Ishikawa (cell line): ENCODE results near the gene PRKCZ.

Experiments
- CEBPB ChIP-seq: IDR thresholded peaks from 2 replicates; pipeline ENCODE4 v1.6.1; 2012
- CREB1 ChIP-seq: IDR thresholded peaks from 2 replicates; pipeline ENCODE4 v1.6.1; 2012; ENCODE audit warnings: low read depth
- EGR1 ChIP-seq: IDR thresholded peaks from 2 replicates; pipeline ENCODE4 v1.6.1; 2012
- EP300 ChIP-seq: IDR thresholded peaks from 2 replicates; pipeline ENCODE4 v1.6.1; 2012; ENCODE audit warnings: borderline replicate concordance
- FOXM1 ChIP-seq: IDR thresholded peaks from 2 replicates; pipeline ENCODE4 v1.6.1; 2012; ENCODE audit warnings: low read depth, borderline replicate concordance
- MAX ChIP-seq: IDR thresholded peaks from 2 replicates; pipeline ENCODE4 v1.6.1; 2012
- NFIC ChIP-seq: IDR thresholded peaks from 2 replicates; pipeline ENCODE4 v1.6.1; 2012
- RAD21 ChIP-seq: IDR thresholded peaks from 2 replicates; pipeline ENCODE4 v1.6.1; 2012; ENCODE audit warnings: low read depth
- REST ChIP-seq: IDR thresholded peaks from 2 replicates; pipeline ENCODE4 v1.6.1; 2012; ENCODE audit warnings: low read depth, mild to moderate bottlenecking
- TAF1 ChIP-seq: IDR thresholded peaks from 2 replicates; pipeline ENCODE4 v1.6.1; 2012; ENCODE audit warnings: low read depth, mild to moderate bottlenecking
- TCF12 ChIP-seq: IDR thresholded peaks from 2 replicates; pipeline ENCODE4 v1.6.1; 2012; ENCODE audit warnings: low read depth
- TEAD4 ChIP-seq: IDR thresholded peaks from 2 replicates; pipeline ENCODE4 v1.6.1; 2012
- USF1 ChIP-seq: IDR thresholded peaks from 2 replicates; pipeline ENCODE4 v1.6.1; 2012
- YY1 ChIP-seq: IDR thresholded peaks from 2 replicates; pipeline ENCODE4 v1.6.1; 2012; ENCODE audit warnings: low read depth
- ZBTB7A ChIP-seq: IDR thresholded peaks from 2 replicates; pipeline ENCODE4 v1.6.1; 2012; ENCODE audit warnings: low read depth

Gene PRKCZ

GRCh38 chr1:2079396-2080085 is 29.3 kb downstream of the PRKCZ start:
- TF ChIP-seq RAD21 (no peak), NFIC (no peak), REST (no peak), CREB1 (no peak), EP300 (no peak), TCF12 (no peak), USF1 (no peak), FOXM1 (no peak), EGR1 (no peak), ZBTB7A (no peak), MAX (no peak), YY1 (no peak)

- TF ChIP-seq CEBPB (no peak), RAD21 (no peak), TEAD4 (no peak), NFIC (no peak), REST (no peak), MAX (no peak), CREB1 (no peak)
Observed at GRCh38 chr1:2080140-2080539, 29.9 kb downstream of the PRKCZ start.

- TF ChIP-seq TAF1 (no peak), MAX (no peak), FOXM1 (no peak), USF1 (no peak)
Observed at GRCh38 chr1:2080884-2081283, 30.7 kb downstream of the PRKCZ start.

- TF ChIP-seq CREB1 (no peak), EGR1 (no peak), REST (no peak), TCF12 (no peak), ZBTB7A (no peak), MAX (no peak), USF1 (no peak), FOXM1 (no peak), NFIC (no peak), TEAD4 (no peak), EP300 (no peak), CEBPB (no peak), TAF1 (no peak), YY1 (no peak), RAD21 (no peak)
Observed at GRCh38 chr1:2081326-2081885, 31.2 kb downstream of the PRKCZ start.
